HPDE6-E6E7 (cell line): ENCODE results near the gene ADM2.
"Not testable (repeated sequence)": the region's sequence is repeated elsewhere in the genome, so short reads cannot be mapped to it uniquely, and the experiment has no call there.

ENCODE experiments used
- DNase-seq: peaks from one replicate; pipeline ENCODE4 v3.0.0; 2011; ENCODE audit warnings: missing footprints; ENCODE audit errors: extremely low spot score

ADM2 gene

GRCh38 chr22:50525104-50525857, 43.9 kb downstream of the ADM2 start, which contains the start of gene SCO2:
Gene SCO2 (minus strand): TSS chr22:50525598. CDS start chr22:50524411, 1,187 bp downstream.
- DNase-seq: no peak

DNA sequence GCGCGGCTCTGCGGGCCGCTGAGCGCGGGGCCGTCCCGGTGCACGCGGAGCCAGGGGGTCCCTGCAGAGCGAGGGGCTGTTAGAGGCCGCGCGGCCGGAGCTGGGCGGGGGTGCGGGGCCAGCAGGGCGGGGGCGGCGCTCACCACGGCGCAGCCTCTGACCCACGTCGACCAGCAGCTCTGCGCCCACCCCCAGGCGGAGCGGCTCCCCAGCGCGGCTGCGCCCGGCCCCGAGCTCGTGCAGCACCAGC, 44.4 kb downstream of the ADM2 start:
- DNase-seq: no peak

- no peak for DNase-seq
Measured at GRCh38 chr22:50526108-50526833, 44.9 kb downstream of the ADM2 start.

GRCh38 chr22:50526834-50527801, 45.8 kb downstream of the ADM2 start:
- no peak for DNase-seq

- no peak for DNase-seq
Measured at GRCh38 chr22:50527921-50528681, 46.8 kb downstream of the ADM2 start.

- no peak for DNase-seq
Measured at GRCh38 chr22:50528682-50529415, 47.5 kb downstream of the ADM2 start.

DNA sequence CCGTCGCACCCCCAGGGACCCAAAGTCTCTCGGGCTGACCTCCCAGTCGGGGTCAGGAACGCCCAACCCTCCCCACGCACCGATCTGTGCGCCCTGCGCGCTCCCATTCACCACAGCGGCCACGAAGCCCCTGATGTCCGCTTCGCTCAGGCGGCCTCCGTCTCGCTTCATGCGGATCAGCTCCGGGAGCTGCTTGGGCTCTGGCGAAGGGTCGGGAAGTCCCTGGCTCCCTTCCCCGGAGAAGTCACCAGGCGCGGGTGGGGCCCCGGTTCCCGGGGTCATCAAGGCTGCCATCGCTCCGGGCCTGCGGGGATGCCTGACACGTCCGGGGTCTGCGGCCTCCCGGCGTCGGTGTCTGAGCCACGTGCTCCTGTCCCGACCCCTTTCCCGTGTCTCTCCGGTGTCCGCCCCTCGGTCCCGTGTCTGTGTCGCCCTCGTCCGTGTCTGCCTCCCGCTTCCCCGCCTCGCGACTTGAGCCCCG, 48.1 kb downstream of the ADM2 start:
- DNase-seq: no peak

DNA sequence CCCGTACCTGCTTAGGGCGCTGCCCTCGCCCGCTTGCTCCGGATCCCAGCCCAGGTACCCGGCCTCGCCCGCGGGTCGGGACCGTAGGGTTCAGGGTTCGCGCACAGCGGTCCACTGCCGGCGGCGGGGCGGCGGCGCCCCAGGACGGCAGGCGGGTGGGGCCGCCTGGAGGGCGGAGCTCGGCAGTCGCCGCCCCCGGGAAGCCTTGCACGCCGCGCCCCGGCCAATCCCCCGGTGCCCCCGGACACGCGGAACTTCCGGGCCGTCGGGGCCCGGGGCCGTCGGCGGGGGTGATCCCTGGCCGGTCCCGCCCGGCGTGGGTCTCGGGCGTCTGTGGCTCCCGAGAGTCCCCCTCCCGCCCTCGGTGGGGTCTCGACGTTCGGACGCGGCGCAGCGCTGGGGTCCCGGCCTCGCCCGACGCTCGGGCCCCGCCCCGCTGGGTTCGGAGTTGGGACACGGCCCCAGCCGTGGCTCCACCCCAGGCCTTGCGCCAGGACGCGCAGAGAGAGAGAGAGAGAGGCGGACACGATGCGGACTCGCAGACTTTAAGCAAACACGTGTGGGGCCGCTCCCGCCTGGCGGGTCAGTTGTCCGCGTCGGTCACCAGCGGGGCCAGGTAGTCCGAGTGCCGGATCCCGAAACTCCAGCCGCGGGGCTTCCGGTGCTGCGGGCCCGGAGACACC, 48.7 kb downstream of the ADM2 start, which contains the start of gene TYMP:
Gene TYMP, minus strand, starts transcription at position 116 of the 683 bp plus-strand sequence. CDS start 303 bp downstream, outside the sequence.
- no peak for DNase-seq

DNA sequence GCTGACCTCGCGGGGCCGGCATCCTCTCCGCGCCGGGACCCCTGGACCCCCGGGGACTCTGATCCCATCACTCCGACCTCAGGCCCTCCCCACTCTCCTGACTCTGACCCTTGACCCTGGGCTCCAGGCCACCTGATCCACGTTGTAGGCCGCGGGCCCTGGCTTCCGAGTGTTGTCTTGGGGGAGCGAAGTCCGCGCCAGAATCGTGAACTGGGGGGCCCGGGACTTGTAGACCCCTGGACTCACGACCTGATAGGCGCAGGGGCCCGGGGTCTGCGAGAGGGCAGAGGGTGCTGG, 49.2 kb downstream of the ADM2 start:
- DNase-seq: no peak

GRCh38 chr22:50530877-50531545, 49.7 kb downstream of the ADM2 start:
- no peak for DNase-seq

DNA sequence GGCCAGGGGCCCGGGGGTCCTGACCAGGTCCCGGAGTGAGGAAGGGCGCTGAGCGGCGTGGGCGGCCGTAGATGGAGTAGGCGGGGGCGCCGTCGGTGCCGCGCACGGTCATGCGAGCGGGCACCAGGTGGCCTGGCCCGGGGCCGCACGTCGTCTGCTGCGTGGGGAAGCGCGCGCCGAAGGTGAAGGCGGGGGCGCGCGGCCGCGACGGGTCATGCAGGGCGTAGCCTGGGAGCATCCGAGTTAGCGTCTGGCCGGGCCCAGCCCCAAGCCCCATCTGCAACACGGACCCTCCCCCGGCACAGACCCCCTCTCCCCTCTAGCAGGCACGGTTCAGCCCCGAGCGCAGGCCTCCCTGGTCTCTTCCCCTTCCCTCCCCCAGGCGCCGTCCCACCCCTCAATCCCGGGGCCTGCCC, 50.2 kb downstream of the ADM2 start:
- DNase-seq: no peak

DNA sequence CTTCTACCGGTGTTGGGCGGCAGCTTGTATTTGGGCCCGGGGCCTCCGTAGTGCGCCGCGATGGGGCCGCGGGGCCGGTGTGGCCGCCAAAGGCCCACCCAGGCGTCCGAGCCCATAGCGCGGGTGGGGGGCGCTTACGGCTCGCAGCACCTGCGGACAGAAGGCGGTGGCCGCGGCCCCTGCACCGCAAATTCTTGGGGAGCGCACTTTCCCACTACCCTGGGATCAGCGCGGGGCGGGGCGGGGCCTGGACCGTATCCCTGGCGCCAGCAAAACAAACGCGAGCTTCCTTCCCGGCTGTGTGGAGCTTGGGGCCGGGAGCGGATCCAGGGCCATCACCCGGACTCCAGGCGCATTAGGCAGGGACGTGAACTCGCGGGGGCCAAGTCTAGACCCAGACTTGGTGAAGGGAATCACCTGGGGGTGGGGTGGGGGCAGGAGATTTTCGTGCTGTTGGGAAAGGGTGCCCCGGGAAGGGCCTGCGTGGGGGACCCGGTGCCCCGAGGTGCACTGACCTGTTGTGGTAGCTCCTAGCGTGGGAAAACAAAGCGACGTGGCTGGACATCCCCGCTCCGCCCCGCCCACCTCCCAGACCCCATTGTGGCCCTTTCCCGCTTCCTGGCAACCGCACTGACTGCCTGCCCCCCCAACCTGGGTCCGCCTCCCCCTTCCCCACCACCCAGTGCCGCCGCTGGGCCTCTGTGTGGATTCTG, 50.8 kb downstream of the ADM2 start:
- DNase-seq: no peak

DNA sequence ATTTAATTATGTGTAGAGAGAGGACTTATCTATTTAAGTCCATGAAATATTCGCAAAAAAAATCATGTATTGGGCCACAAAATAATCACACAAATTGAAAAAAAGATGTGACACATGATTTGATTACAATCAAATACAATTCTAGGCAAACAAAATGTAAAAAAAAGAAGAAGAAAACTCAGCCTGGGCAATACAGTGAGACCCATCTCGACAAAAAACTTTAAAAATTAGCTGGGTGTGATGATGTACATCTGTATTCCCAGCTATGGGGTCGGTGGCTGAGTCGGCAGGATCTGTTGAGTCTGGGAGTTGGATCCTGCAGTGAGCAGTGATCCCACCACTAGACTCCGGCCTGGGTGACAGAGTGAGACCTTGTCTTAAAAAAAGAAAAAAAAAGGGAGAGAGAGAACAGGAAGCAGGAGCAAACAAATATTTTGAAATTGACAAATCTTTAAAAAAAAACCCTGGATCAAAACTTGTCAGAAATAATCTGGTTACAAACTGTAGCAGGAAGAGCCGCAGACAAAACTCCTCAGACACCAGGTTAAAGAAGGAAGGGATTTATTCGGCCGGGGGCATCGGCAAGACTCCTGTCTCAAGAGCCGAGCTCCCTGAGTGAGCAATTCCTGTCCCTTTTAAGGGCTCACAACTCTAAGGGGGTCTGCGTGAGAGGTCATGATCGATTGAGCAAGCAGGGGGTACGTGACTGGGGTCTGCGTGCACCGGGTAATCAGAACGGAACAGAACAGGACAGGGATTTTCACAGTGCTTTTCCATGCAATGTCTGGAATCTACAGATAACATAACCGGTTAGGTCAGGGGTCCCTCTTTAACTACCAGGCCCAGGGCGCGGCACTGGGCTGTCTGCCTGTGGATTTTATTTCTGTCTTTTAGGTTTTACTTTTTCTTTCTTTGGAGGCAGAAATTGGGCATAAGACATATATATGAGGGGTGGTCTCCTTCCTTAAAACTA, 51.8 kb downstream of the ADM2 start:
- no peak for DNase-seq

- DNase-seq: not testable (repeated sequence)
Measured at GRCh38 chr22:50533856-50534711, 52.7 kb downstream of the ADM2 start.

DNA sequence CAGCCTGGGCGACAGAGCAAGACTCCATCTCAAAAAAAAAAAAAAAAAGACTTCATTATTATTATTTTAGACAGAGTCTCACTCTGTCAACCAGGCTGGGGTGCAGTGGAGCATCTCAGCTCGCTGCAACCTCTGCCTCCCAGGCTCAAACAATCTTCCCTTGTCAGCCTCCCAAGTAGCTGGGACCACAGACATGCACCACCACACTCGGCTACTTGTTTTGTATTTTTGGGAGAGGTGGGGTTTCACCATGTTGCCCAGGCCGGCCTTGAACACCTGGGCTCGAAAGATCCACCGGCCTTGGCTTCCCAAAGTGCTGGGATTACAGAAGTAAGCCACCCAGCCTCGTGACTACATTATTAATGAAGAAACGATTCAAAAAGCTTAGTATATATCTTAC, 53.8 kb downstream of the ADM2 start:
- no peak for DNase-seq
